ENCODE results near the gene GNB2.
"Not testable (repeated sequence)": the region's sequence is repeated elsewhere in the genome, so short reads cannot be mapped to it uniquely, and the experiment has no call there.

Gene GNB2

GRCh38 chr7:100641463-100641859, 32.1 kb upstream of the GNB2 start, which contains the start of gene TFR2:
TSS of gene TFR2 (minus strand) at chr7:100641552. CDS start at chr7:100641509, 43 bp downstream.
- Histone ChIP-seq H3K27me3 (ENCODE audit: low read depth, low read length) (no peaks in the 10 kb centered on the region), H3K36me3 (ENCODE audit: control insufficient read depth in 1 of 2, insufficient read depth in 2 of 2, low read length in 2 of 2) (no peaks in the 10 kb centered on the region), H3K4me3 (ENCODE audit: low read depth in 1 of 2, low read length in 2 of 2) (no peak within 1 kb of the TSS)

GRCh38 chr7:100641860-100642533, 31.5 kb upstream of the GNB2 start:
- Histone ChIP-seq H3K27me3 (ENCODE audit: low read depth, low read length) (no peaks in the 10 kb centered on the region), H3K4me3 (ENCODE audit: low read depth in 1 of 2, low read length in 2 of 2) (no peak overlapping the region)

More at GRCh38 chr7:100641463-100641859, 32.1 kb upstream of the GNB2 start, which contains the start of gene TFR2:
- no peaks in the 10 kb centered on the region for H3K4me1 ChIP-seq (ENCODE audit: control insufficient read depth in 1 of 2, insufficient read depth in 2 of 2, low read length in 2 of 2)
- H3K9me3 ChIP-seq (ENCODE audit: control insufficient read depth in 1 of 2, low read length in 2 of 2), result no peaks in the 10 kb centered on the region
- H3K27ac ChIP-seq (ENCODE audit: low read length), result no peak within 1 kb of the TSS

GRCh38 chr7:100642534-100642907, 31.0 kb upstream of the GNB2 start:
- no peak overlapping the region for H3K27ac ChIP-seq (ENCODE audit: low read length)
- no peaks in the 10 kb centered on the region for H3K9me3 ChIP-seq (ENCODE audit: control insufficient read depth in 1 of 2, low read length in 2 of 2)
- no peaks in the 10 kb centered on the region for H3K27me3 ChIP-seq (ENCODE audit: low read depth, low read length)
- H3K4me3 ChIP-seq (ENCODE audit: low read depth in 1 of 2, low read length in 2 of 2), result no peak overlapping the region
- no peaks in the 10 kb centered on the region for H3K36me3 ChIP-seq (ENCODE audit: control insufficient read depth in 1 of 2, insufficient read depth in 2 of 2, low read length in 2 of 2)
- H3K4me1 ChIP-seq (ENCODE audit: control insufficient read depth in 1 of 2, insufficient read depth in 2 of 2, low read length in 2 of 2), result no peaks in the 10 kb centered on the region

More at GRCh38 chr7:100641860-100642533, 31.5 kb upstream of the GNB2 start:
- no peaks in the 10 kb centered on the region for H3K4me1 ChIP-seq (ENCODE audit: control insufficient read depth in 1 of 2, insufficient read depth in 2 of 2, low read length in 2 of 2)
- no peak overlapping the region for H3K27ac ChIP-seq (ENCODE audit: low read length)
- no peaks in the 10 kb centered on the region for H3K36me3 ChIP-seq (ENCODE audit: control insufficient read depth in 1 of 2, insufficient read depth in 2 of 2, low read length in 2 of 2)
- no peaks in the 10 kb centered on the region for H3K9me3 ChIP-seq (ENCODE audit: control insufficient read depth in 1 of 2, low read length in 2 of 2)

DNA sequence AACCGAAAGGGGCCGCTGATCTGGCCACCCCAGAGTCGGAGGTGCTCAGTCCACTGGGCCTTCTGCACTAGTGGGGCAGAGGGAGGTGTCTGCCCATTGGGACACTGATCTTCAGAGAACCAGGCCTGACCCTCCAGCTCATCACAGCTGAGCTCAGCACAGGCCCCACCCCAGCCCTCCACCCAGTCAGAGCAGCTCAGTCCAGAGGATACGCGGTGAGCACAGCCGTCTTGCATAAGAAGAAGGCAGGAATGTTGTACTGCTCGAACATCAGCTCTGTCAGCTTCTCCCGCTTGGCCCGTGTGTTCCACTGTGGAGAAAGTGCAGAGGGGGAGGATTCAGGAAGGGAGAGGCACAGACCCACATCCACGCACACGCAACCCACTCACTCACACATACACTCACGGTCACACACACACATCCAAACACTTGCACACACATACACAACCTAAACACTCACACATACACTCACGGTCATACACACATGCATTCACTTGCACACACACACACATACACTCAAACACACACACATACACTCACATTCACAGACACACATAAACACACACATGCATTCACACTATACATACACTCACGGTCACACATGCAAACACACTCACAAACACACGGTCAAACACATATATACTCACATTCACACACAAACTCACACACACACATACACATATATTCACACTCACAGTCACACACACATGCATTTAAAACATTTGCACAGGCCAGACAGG, 23.5 kb upstream of the GNB2 start:
- no peaks in the 10 kb centered on the region for H3K9me3 ChIP-seq (ENCODE audit: control insufficient read depth in 1 of 2, low read length in 2 of 2)
- no peaks in the 10 kb centered on the region for H3K4me1 ChIP-seq (ENCODE audit: control insufficient read depth in 1 of 2, insufficient read depth in 2 of 2, low read length in 2 of 2)
- H3K27ac ChIP-seq (ENCODE audit: low read length), result no peak overlapping the region
- H3K36me3 ChIP-seq (ENCODE audit: control insufficient read depth in 1 of 2, insufficient read depth in 2 of 2, low read length in 2 of 2), result no peaks in the 10 kb centered on the region
- peaks cover 13% of the 10 kb centered on the region for H3K27me3 ChIP-seq (ENCODE audit: low read depth, low read length)
- no peak overlapping the region for H3K4me3 ChIP-seq (ENCODE audit: low read depth in 1 of 2, low read length in 2 of 2)

DNA sequence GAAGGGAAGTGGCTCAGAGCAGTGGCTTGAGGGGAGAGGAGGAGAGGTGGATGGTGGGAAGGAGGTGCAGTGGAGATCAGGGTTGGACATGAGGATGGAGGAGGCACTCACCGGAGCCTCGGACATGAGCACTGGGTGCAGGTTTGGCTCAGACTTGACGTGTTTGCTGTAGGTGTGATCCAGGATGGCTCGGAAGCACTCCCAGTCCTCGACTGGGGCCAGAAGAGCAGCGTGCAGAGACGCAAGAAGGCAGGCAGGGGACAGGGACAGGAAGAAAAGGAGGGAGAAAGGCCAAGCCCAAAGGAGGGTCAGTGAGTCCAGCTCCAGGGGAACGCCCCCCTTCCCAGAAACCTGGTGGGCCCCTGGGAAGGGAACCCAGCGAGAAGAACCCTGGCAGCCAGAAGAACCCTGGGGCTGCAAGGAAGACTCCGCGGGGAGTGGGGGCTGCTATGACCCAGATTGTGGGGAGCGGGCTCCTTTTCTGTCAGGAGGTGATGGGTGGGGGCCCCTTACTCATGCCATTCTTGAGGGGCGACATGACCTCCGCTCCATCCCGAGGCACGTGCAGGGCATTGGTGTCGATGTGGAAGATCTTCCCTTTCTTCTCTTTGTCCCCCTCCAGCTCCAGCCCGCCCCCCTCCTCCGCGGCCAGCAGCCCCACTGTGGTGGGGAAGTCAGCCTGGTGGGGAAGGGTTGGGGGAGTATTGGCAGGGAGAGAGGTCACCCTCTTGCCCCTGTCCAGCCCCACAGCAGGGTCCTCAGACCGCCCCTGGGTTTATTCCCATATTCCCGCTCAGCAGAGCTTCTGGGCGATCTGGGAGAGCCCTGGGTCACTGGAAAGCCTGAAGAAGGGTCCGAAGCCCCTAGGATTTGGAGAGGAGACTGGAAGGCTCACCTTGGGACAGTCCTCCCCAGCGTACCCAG, 18.4 kb upstream of the GNB2 start:
- H3K27ac ChIP-seq (ENCODE audit: low read length), result no peak overlapping the region
- no peak overlapping the region for H3K4me3 ChIP-seq (ENCODE audit: low read depth in 1 of 2, low read length in 2 of 2)
- no peaks in the 10 kb centered on the region for H3K9me3 ChIP-seq (ENCODE audit: control insufficient read depth in 1 of 2, low read length in 2 of 2)
- H3K27me3 ChIP-seq (ENCODE audit: low read depth, low read length), result peaks cover 28% of the 10 kb centered on the region
- peaks cover 0 to 9% of the 10 kb centered on the region in 2 donors for H3K4me1 ChIP-seq (ENCODE audit: control insufficient read depth in 1 of 2, insufficient read depth in 2 of 2, low read length in 2 of 2)
- no peaks in the 10 kb centered on the region for H3K36me3 ChIP-seq (ENCODE audit: control insufficient read depth in 1 of 2, insufficient read depth in 2 of 2, low read length in 2 of 2)

- Histone ChIP-seq H3K27me3 (ENCODE audit: low read depth, low read length) (peaks cover 27% of the 10 kb centered on the region), H3K27ac (ENCODE audit: low read length) (no peak within 1 kb of the TSS), H3K4me3 (ENCODE audit: low read depth in 1 of 2, low read length in 2 of 2) (no peak within 1 kb of the TSS), H3K4me1 (ENCODE audit: control insufficient read depth in 1 of 2, insufficient read depth in 2 of 2, low read length in 2 of 2) (peaks cover 0 to 9% of the 10 kb centered on the region in 2 donors), H3K9me3 (ENCODE audit: control insufficient read depth in 1 of 2, low read length in 2 of 2) (no peaks in the 10 kb centered on the region), H3K36me3 (ENCODE audit: control insufficient read depth in 1 of 2, insufficient read depth in 2 of 2, low read length in 2 of 2) (no peaks in the 10 kb centered on the region)
Measured at GRCh38 chr7:100655908-100656674, 17.4 kb upstream of the GNB2 start, which contains the start of gene ACTL6B. TSS of gene ACTL6B (minus strand) at chr7:100656448. CDS start at chr7:100656354, 94 bp downstream.

GRCh38 chr7:100662194-100662776, 11.3 kb upstream of the GNB2 start:
- not testable (repeated sequence) for H3K4me3 ChIP-seq (ENCODE audit: low read depth in 1 of 2, low read length in 2 of 2); H3K9me3 ChIP-seq (ENCODE audit: control insufficient read depth in 1 of 2, low read length in 2 of 2); H3K36me3 ChIP-seq (ENCODE audit: control insufficient read depth in 1 of 2, insufficient read depth in 2 of 2, low read length in 2 of 2); H3K4me1 ChIP-seq (ENCODE audit: control insufficient read depth in 1 of 2, insufficient read depth in 2 of 2, low read length in 2 of 2); H3K27me3 ChIP-seq (ENCODE audit: low read depth, low read length); H3K27ac ChIP-seq (ENCODE audit: low read length)

GRCh38 chr7:100665168-100665726, 8.3 kb upstream of the GNB2 start:
- Histone ChIP-seq H3K4me3 (ENCODE audit: low read depth in 1 of 2, low read length in 2 of 2) (no peak overlapping the region), H3K27me3 (ENCODE audit: low read depth, low read length) (no peaks in the 10 kb centered on the region), H3K36me3 (ENCODE audit: control insufficient read depth in 1 of 2, insufficient read depth in 2 of 2, low read length in 2 of 2) (no peaks in the 10 kb centered on the region), H3K9me3 (ENCODE audit: control insufficient read depth in 1 of 2, low read length in 2 of 2) (no peaks in the 10 kb centered on the region), H3K27ac (ENCODE audit: low read length) (no peak overlapping the region), H3K4me1 (ENCODE audit: control insufficient read depth in 1 of 2, insufficient read depth in 2 of 2, low read length in 2 of 2) (no peaks in the 10 kb centered on the region)

- no peaks in the 10 kb centered on the region for H3K4me1 ChIP-seq (ENCODE audit: control insufficient read depth in 1 of 2, insufficient read depth in 2 of 2, low read length in 2 of 2)
- no peak overlapping the region for H3K4me3 ChIP-seq (ENCODE audit: low read depth in 1 of 2, low read length in 2 of 2)
- no peak overlapping the region for H3K27ac ChIP-seq (ENCODE audit: low read length)
- no peaks in the 10 kb centered on the region for H3K36me3 ChIP-seq (ENCODE audit: control insufficient read depth in 1 of 2, insufficient read depth in 2 of 2, low read length in 2 of 2)
- no peaks in the 10 kb centered on the region for H3K27me3 ChIP-seq (ENCODE audit: low read depth, low read length)
- H3K9me3 ChIP-seq (ENCODE audit: control insufficient read depth in 1 of 2, low read length in 2 of 2), result no peaks in the 10 kb centered on the region
Measured at GRCh38 chr7:100667331-100668068, 6.0 kb upstream of the GNB2 start.

GRCh38 chr7:100668069-100668449, 5.5 kb upstream of the GNB2 start:
- H3K4me3 ChIP-seq (ENCODE audit: low read depth in 1 of 2, low read length in 2 of 2), result no peak overlapping the region
- no peaks in the 10 kb centered on the region for H3K27me3 ChIP-seq (ENCODE audit: low read depth, low read length)
- no peaks in the 10 kb centered on the region for H3K36me3 ChIP-seq (ENCODE audit: control insufficient read depth in 1 of 2, insufficient read depth in 2 of 2, low read length in 2 of 2)
- no peaks in the 10 kb centered on the region for H3K4me1 ChIP-seq (ENCODE audit: control insufficient read depth in 1 of 2, insufficient read depth in 2 of 2, low read length in 2 of 2)
- H3K27ac ChIP-seq (ENCODE audit: low read length), result no peak overlapping the region
- H3K9me3 ChIP-seq (ENCODE audit: control insufficient read depth in 1 of 2, low read length in 2 of 2), result no peaks in the 10 kb centered on the region
